HEK293 (cell line): Measurements from ENCODE around the gene FAM24B.

ENCODE experiments used
- CTCF ChIA-PET: fragments of 350-600 bp; formaldehyde crosslinking; extraction: SDS; loops from one replicate; lab custom pipeline; 2021; ENCODE audit warnings: antibody characterized with exemption; lab: Yijun Ruan, JAX
- POLR2A ChIA-PET: fragments of 300-600 bp; formaldehyde crosslinking; extraction: SDS; loops from one replicate; lab custom pipeline; 2020; ENCODE audit warnings: antibody characterized with exemption, inconsistent platforms; lab: Yijun Ruan, JAX
- H3K27ac ChIP-seq: fragments of 200-500 bp; sonication (Bioruptor generic); 2 replicates; pipeline ENCODE4 v1.5.1; 2014; ENCODE audit warnings: low read depth, low read length, control low read depth, inconsistent platforms; ENCODE audit errors: extremely low read depth
- H3K36me3 ChIP-seq, 2 experiments: fragments of 200-500 bp in 1 of 2; sonication (Bioruptor generic) in 1 of 2; 1 replicate in 1 of 2; 2 replicates in 1 of 2; pipeline ENCODE4 v1.5.1; 2014 to 2017; ENCODE audit warnings: inconsistent platforms in 2 of 2, low read length in 2 of 2; ENCODE audit not compliant: control insufficient read depth in 2 of 2, insufficient read depth in 1 of 2
- H3K4me1 ChIP-seq: fragments of 200-500 bp; sonication (Bioruptor generic); 2 replicates; pipeline ENCODE4 v1.5.1; 2014; ENCODE audit warnings: mild to moderate bottlenecking, low read length, inconsistent platforms; ENCODE audit not compliant: control insufficient read depth, insufficient read depth
- H3K4me3 ChIP-seq: 2 replicates; pipeline ENCODE4 v1.5.1; 2011; ENCODE audit warnings: low read depth, mild to moderate bottlenecking, control low read depth, low read length, moderate library complexity
- H3K9me3 ChIP-seq: fragments of 200-500 bp; sonication (Bioruptor generic); 2 replicates; pipeline ENCODE4 v1.5.1; 2014; ENCODE audit warnings: low read depth, low read length, inconsistent platforms; ENCODE audit not compliant: control insufficient read depth, insufficient read depth
- BCL6B ChIP-seq: fragments of 450-650 bp; formaldehyde crosslinking; IDR thresholded peaks from 2 replicates; pipeline ENCODE4 v1.5.1; 2017; ENCODE audit warnings: missing biosample characterization, missing genetic modification characterization
- CTCF ChIP-seq: fragments of 450-650 bp; formaldehyde crosslinking; IDR thresholded peaks from 2 replicates; pipeline ENCODE4 v1.5.1; 2016; ENCODE audit warnings: missing biosample characterization, missing genetic modification characterization
- FEZF1 ChIP-seq: fragments of 450-650 bp; formaldehyde crosslinking; IDR thresholded peaks from 2 replicates; pipeline ENCODE4 v1.5.1; 2016; ENCODE audit warnings: missing biosample characterization, missing genetic modification characterization
- HOXC10 ChIP-seq: sonication (generic); formaldehyde crosslinking; IDR thresholded peaks from 2 replicates; pipeline ENCODE4 v1.8.1; 2023; ENCODE audit warnings: mild to moderate bottlenecking, missing genetic modification reagents
- TCF7L2 ChIP-seq: IDR thresholded peaks from 2 replicates; pipeline ENCODE4 v1.6.1; 2011; ENCODE audit warnings: low read depth, mild to moderate bottlenecking, inconsistent platforms, low read length, moderate library complexity, borderline replicate concordance
- TRIM28 ChIP-seq: IDR thresholded peaks from 2 replicates; pipeline ENCODE4 v1.6.1; 2011; ENCODE audit warnings: low read length, control low read depth, borderline replicate concordance
- ZBTB48 ChIP-seq: fragments of 450-650 bp; formaldehyde crosslinking; IDR thresholded peaks from 2 replicates; pipeline ENCODE4 v1.5.1; 2016; ENCODE audit warnings: missing biosample characterization, missing genetic modification characterization
- ZFP37 ChIP-seq: fragments of 450-650 bp; formaldehyde crosslinking; IDR thresholded peaks from 2 replicates; pipeline ENCODE4 v1.5.1; 2016; ENCODE audit warnings: missing biosample characterization, missing genetic modification characterization
- ZIC2 ChIP-seq: fragments of 450-650 bp; formaldehyde crosslinking; IDR thresholded peaks from 2 replicates; pipeline ENCODE4 v1.5.1; 2016; ENCODE audit warnings: missing biosample characterization, missing genetic modification characterization
- ZNF132 ChIP-seq: fragments of 450-650 bp; formaldehyde crosslinking; IDR thresholded peaks from 2 replicates; pipeline ENCODE4 v1.5.1; 2017; ENCODE audit warnings: missing biosample characterization, missing genetic modification characterization, borderline replicate concordance
- ZNF174 ChIP-seq: fragments of 450-650 bp; formaldehyde crosslinking; IDR thresholded peaks from 2 replicates; pipeline ENCODE4 v1.5.0; 2017; ENCODE audit warnings: missing biosample characterization, mild to moderate bottlenecking, missing genetic modification characterization
- ZNF274 ChIP-seq, 2 experiments: fragments of 200-500 bp in 1 of 2; fragments of 450-650 bp in 1 of 2; sonication (Bioruptor generic) in 1 of 2; formaldehyde crosslinking in 1 of 2; IDR thresholded peaks; 2 replicates each; pipeline versions ENCODE4 v1.5.1 to v1.6.1; 2014 to 2016; ENCODE audit warnings: borderline replicate concordance in 1 of 2, inconsistent platforms in 1 of 2, low read length in 1 of 2, missing biosample characterization in 1 of 2, missing genetic modification characterization in 1 of 2
- ZNF48 ChIP-seq: fragments of 450-650 bp; formaldehyde crosslinking; IDR thresholded peaks from 2 replicates; pipeline ENCODE4 v1.5.1; 2016; ENCODE audit warnings: missing biosample characterization, missing genetic modification characterization
- ZNF555 ChIP-seq: fragments of 450-650 bp; formaldehyde crosslinking; conservative IDR thresholded peaks from 2 replicates; pipeline ENCODE4 v1.5.1; 2017; ENCODE audit warnings: missing biosample characterization, mild to moderate bottlenecking, missing genetic modification characterization, inconsistent platforms
- ZNF571 ChIP-seq: fragments of 450-650 bp; formaldehyde crosslinking; IDR thresholded peaks from 2 replicates; pipeline ENCODE4 v1.5.0; 2017; ENCODE audit warnings: missing biosample characterization, missing genetic modification characterization
- ZNF701 ChIP-seq: fragments of 450-650 bp; formaldehyde crosslinking; IDR thresholded peaks from 2 replicates; pipeline ENCODE4 v1.5.1; 2016; ENCODE audit warnings: missing biosample characterization, missing genetic modification characterization
- ZSCAN18 ChIP-seq: fragments of 450-650 bp; formaldehyde crosslinking; IDR thresholded peaks from 2 replicates; pipeline ENCODE4 v1.5.1; 2016; ENCODE audit warnings: missing biosample characterization, missing genetic modification characterization
- ZSCAN4 ChIP-seq: fragments of 450-650 bp; formaldehyde crosslinking; IDR thresholded peaks from 2 replicates; pipeline ENCODE4 v1.5.1; 2017; ENCODE audit warnings: missing biosample characterization, missing genetic modification characterization

The FAM24B gene

GRCh38 chr10:122827302-122827701 lies 52.1 kb downstream of the FAM24B start:
- CTCF ChIA-PET, result no interaction called here
- no peak overlapping the region for H3K4me3 ChIP-seq
- POLR2A ChIA-PET, result no interaction called here
- H3K36me3 ChIP-seq, result peaks cover 0 to 13% of the 10 kb centered on the region in 2 experiments; a peak in 2 of 3 replicates
- no peak overlapping the region for H3K27ac ChIP-seq
- TF ChIP-seq BCL6B (tag by site-specific recombination) (no peak), ZNF274 (IDR thresholded peaks at IDR 0.05; ENCODE audit: low read length) (no peak), ZNF274 (tag by site-specific recombination; IDR thresholded peaks at IDR 0.05; ENCODE audit: borderline replicate concordance) (no peak), ZNF555 (tag by site-specific recombination) (no peak), ZFP37 (tag by site-specific recombination) (no peak), ZNF132 (tag by site-specific recombination) (no peak), ZBTB48 (tag by site-specific recombination) (no peak), HOXC10 (CRISPR knock-in tag) (no peak), ZNF48 (tag by site-specific recombination) (no peak), ZSCAN4 (tag by site-specific recombination) (no peak), CTCF (no peak)
- no peaks in the 10 kb centered on the region for H3K9me3 ChIP-seq
- no peaks in the 10 kb centered on the region for H3K4me1 ChIP-seq

GRCh38 chr10:122822973-122823690 lies 56.2 kb downstream of the FAM24B start:
- no peaks in the 10 kb centered on the region for H3K4me1 ChIP-seq
- ChIA-PET CTCF (no interaction called here), POLR2A (no interaction called here)
- no peak overlapping the region for H3K4me3 ChIP-seq
- H3K9me3 ChIP-seq, result no peaks in the 10 kb centered on the region
- TF ChIP-seq FEZF1 (no peak), ZSCAN18 (no peak), ZNF48 (tag by site-specific recombination) (no peak), TRIM28 (no peak), ZIC2 (tag by site-specific recombination) (no peak), ZNF701 (tag by site-specific recombination) (no peak), TCF7L2 (no peak), ZNF571 (no peak), ZNF174 (tag by site-specific recombination) (no peak)
- no peak overlapping the region for H3K27ac ChIP-seq
- H3K36me3 ChIP-seq, result no peaks in the 10 kb centered on the region
